ENCODE data around the gene NLE1. TPM values are rescaled to one million over a fixed set of nuclear protein-coding genes. Genes with fewer than 3 reads are reported as not detected.

The NLE1 gene
- total and polyA plus RNA-seq, 4 donors = 2.1 to 7.7 (median 5.8) TPM

- H3K27me3 ChIP-seq (ENCODE audit: control insufficient read depth in 4 of 4, insufficient read depth in 4 of 4, low read length in 3 of 4) = no peaks in the 10 kb centered on the region
- WGBS = 70% methylated on average over 2 of the region's 2 CpGs
- H3K36me3 ChIP-seq (ENCODE audit: control insufficient read depth in 4 of 4, insufficient read depth in 3 of 4, low read depth in 1 of 4, low read length in 3 of 4) = no peaks in the 10 kb centered on the region
- H3K9me3 ChIP-seq (ENCODE audit: control insufficient read depth in 4 of 4, low read length in 3 of 4) = no peaks in the 10 kb centered on the region
- H3K27ac ChIP-seq (ENCODE audit: low read depth in 1 of 2, low read length in 2 of 2) = no peak overlapping the region
- no peak for TF ChIP-seq EGR1 (IDR thresholded peaks at IDR 0.05; ENCODE audit: low read depth in 2 of 2)
- H3K9ac ChIP-seq (ENCODE audit: low read depth in 1 of 2, low read length in 2 of 2) = no peak overlapping the region
- DNase-seq (ENCODE audit: low spot score) = no peak
- H3K4me3 ChIP-seq (ENCODE audit: low read depth in 1 of 3, low read length in 3 of 3) = no peak overlapping the region
- peaks cover 5 to 20% (median 14%) of the 10 kb centered on the region in 4 donors for H3K4me1 ChIP-seq (ENCODE audit: control insufficient read depth in 4 of 4, insufficient read depth in 4 of 4, low read length in 3 of 4)
These were observed 59.0 kb downstream of the NLE1 start for GRCh38 chr17:35083071-35083470.

GRCh38 chr17:35082073-35082657 lies 59.9 kb downstream of the NLE1 start:
- WGBS = 63% methylated on average over 3 of the region's 3 CpGs
- no peaks in the 10 kb centered on the region for H3K9me3 ChIP-seq (ENCODE audit: control insufficient read depth in 4 of 4, low read length in 3 of 4)
- H3K9ac ChIP-seq (ENCODE audit: low read depth in 1 of 2, low read length in 2 of 2) = no peak overlapping the region
- TF ChIP-seq ATF3 (IDR thresholded peaks at IDR 0.05) (no peak), FOXA1 (IDR thresholded peaks at IDR 0.05) (no peak), MAX (IDR thresholded peaks at IDR 0.05) (no peak), YY1 (IDR thresholded peaks at IDR 0.05) (no peak), NR2F2 (IDR thresholded peaks at IDR 0.05) (no peak)
- no peaks in the 10 kb centered on the region for H3K27me3 ChIP-seq (ENCODE audit: control insufficient read depth in 4 of 4, insufficient read depth in 4 of 4, low read length in 3 of 4)
- no peak for DNase-seq (ENCODE audit: low spot score)
- peaks cover 5 to 13% (median 12%) of the 10 kb centered on the region in 4 donors for H3K4me1 ChIP-seq (ENCODE audit: control insufficient read depth in 4 of 4, insufficient read depth in 4 of 4, low read length in 3 of 4)
- H3K36me3 ChIP-seq (ENCODE audit: control insufficient read depth in 4 of 4, insufficient read depth in 3 of 4, low read depth in 1 of 4, low read length in 3 of 4) = no peaks in the 10 kb centered on the region
- H3K4me3 ChIP-seq (ENCODE audit: low read depth in 1 of 3, low read length in 3 of 3) = no peak overlapping the region
- no peak overlapping the region for H3K27ac ChIP-seq (ENCODE audit: low read depth in 1 of 2, low read length in 2 of 2)

GRCh38 chr17:35081638-35082037 lies 60.5 kb downstream of the NLE1 start:
- Histone ChIP-seq H3K36me3 (ENCODE audit: control insufficient read depth in 4 of 4, insufficient read depth in 3 of 4, low read depth in 1 of 4, low read length in 3 of 4) (no peaks in the 10 kb centered on the region), H3K4me1 (ENCODE audit: control insufficient read depth in 4 of 4, insufficient read depth in 4 of 4, low read length in 3 of 4) (peaks cover 1 to 8% (median 7%) of the 10 kb centered on the region in 4 donors), H3K9ac (ENCODE audit: low read depth in 1 of 2, low read length in 2 of 2) (no peak overlapping the region), H3K4me3 (ENCODE audit: low read depth in 1 of 3, low read length in 3 of 3) (no peak overlapping the region), H3K9me3 (ENCODE audit: control insufficient read depth in 4 of 4, low read length in 3 of 4) (no peaks in the 10 kb centered on the region), H3K27ac (ENCODE audit: low read depth in 1 of 2, low read length in 2 of 2) (no peak overlapping the region), H3K27me3 (ENCODE audit: control insufficient read depth in 4 of 4, insufficient read depth in 4 of 4, low read length in 3 of 4) (no peaks in the 10 kb centered on the region)
- DNase-seq (ENCODE audit: low spot score) = no peak
- WGBS = 97% methylated on average over 1 of the region's 1 CpG
- TF ChIP-seq REST (IDR thresholded peaks at IDR 0.05) (no peak), RXRA (IDR thresholded peaks at IDR 0.05) (no peak), FOXA2 (IDR thresholded peaks at IDR 0.05) (no peak), YY1 (IDR thresholded peaks at IDR 0.05) (no peak), ATF3 (IDR thresholded peaks at IDR 0.05) (no peak), HNF4A (conservative IDR thresholded peaks at IDR 0.05) (no peak), ZBTB33 (IDR thresholded peaks at IDR 0.05) (no peak), HNF4G (IDR thresholded peaks at IDR 0.05) (no peak), SP1 (IDR thresholded peaks at IDR 0.05) (no peak), TAF1 (conservative IDR thresholded peaks at IDR 0.05) (no peak), GABPA (IDR thresholded peaks at IDR 0.05 in 1 of 2, conservative IDR thresholded peaks at IDR 0.05 in 1 of 2) (no peak), MAX (IDR thresholded peaks at IDR 0.05) (no peak), NR2F2 (IDR thresholded peaks at IDR 0.05) (no peak), CTCF (IDR thresholded peaks at IDR 0.05; ENCODE audit: low read depth, low read length, missing input control) (no peak), JUND (IDR thresholded peaks at IDR 0.05) (no peak), RAD21 (IDR thresholded peaks at IDR 0.05) (no peak)

Data from liver (tissue), 9 donors.